ENCODE measurements around the gene UGT1A9. TPM values are rescaled to one million over a fixed set of nuclear protein-coding genes. Genes with fewer than 3 reads are reported as not detected.

Gene UGT1A9
- total RNA-seq, 1 donor from 2014 or later, result not detected

DNA sequence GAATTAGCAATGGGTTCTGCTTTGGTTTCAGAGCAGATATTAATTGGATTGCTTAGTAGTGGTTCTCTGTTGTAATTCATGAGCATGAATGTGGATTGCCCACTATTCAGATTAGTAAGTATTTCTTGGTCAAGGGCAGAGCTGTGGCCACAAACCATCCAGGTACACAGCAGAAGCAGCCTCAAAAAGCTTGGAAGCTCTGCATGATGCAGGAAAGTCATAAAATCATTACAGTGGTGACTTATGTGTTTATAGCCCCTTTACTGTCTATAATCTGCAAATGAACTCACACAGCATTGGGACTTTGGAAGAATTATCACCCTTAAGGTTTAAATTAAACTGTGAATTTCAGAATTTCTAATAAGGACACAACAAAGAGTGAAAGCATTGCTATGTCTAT, 86.4 kb downstream of the UGT1A9 start:
- no peak for DNase-seq (ENCODE audit: low spot score)

DNA sequence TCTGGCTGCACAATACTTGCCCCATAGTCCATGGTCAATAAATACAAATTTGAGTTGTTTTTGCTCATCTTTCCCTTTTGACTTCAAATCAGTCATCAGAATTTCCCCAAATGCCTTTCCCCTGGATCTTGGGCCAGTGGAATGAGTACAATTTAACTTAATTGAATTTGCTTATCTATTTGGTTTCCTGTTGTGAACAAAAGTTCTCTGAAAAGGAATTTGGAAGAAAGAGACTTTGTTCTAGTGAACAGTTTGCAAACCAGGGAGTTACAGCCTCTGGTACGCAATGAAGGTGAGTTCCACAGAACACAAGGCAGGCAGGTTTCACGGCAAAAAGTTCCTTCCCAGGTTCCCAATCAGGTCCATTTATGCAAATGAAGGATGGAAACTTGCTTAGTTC, 87.2 kb downstream of the UGT1A9 start:
- DNase-seq (ENCODE audit: low spot score), result no peak

DNA sequence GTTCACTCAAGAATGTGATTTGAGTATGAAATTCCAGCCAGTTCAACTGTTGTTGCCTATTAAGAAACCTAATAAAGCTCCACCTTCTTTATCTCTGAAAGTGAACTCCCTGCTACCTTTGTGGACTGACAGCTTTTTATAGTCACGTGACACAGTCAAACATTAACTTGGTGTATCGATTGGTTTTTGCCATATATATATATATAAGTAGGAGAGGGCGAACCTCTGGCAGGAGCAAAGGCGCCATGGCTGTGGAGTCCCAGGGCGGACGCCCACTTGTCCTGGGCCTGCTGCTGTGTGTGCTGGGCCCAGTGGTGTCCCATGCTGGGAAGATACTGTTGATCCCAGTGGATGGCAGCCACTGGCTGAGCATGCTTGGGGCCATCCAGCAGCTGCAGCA, 88.3 kb downstream of the UGT1A9 start, which contains the start of gene UGT1A1:
Gene UGT1A1 (plus strand): TSS at position 228 of the 400 bp plus-strand sequence. CDS start 18 bp downstream, at position 246.
- DNase-seq (ENCODE audit: low spot score), result no peak

DNA sequence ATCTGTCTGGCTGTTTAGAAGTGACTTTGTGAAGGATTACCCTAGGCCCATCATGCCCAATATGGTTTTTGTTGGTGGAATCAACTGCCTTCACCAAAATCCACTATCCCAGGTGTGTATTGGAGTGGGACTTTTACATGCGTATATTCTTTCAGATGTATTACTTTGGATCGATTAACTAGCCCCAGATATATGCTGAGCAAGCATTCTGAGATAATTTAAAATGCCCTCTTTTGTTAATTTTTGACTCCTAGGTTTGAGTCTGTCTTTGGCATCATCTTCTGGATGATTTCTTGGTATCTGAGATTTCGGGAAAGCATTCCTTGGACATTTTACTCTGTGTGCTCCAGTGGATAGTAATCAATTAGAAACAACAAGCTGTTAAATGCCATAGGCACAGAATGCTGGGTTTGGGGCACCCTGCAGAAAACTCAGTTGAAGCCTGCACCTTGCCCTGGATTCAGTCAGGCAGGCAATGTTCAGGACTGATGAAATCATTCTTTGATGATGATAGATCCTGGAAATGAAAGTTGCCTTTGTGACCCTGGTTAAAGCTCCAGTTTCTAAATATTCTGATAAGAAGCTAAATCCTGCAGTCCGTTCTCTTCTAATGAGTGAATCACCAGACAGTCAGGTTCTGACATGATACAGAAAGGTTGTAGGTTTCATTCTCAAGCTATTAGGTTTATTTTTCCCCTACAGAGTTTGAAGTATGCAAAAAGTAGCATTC, 89.5 kb downstream of the UGT1A9 start:
- no peak for DNase-seq (ENCODE audit: low spot score)

DNA sequence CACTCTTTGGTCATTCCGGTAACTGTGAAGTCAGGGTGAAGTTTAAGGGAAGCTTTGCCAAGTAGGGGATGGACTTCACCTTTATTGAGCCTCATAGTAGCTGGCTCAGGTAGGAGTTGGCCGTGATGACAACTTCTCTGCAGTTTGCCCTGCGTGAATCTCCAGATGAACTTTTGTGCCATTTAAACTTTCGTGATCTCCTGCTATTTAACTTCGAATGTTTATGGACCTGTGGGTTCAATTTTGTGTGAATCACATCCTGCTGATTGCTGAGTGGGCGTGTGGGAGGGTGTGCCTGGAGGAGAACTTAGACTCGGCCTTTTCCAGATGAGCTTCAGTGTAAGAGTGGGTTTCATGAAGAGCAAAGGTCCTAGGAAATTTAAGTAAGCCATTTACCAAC, 92.6 kb downstream of the UGT1A9 start:
- DNase-seq (ENCODE audit: low spot score), result no peak

DNA sequence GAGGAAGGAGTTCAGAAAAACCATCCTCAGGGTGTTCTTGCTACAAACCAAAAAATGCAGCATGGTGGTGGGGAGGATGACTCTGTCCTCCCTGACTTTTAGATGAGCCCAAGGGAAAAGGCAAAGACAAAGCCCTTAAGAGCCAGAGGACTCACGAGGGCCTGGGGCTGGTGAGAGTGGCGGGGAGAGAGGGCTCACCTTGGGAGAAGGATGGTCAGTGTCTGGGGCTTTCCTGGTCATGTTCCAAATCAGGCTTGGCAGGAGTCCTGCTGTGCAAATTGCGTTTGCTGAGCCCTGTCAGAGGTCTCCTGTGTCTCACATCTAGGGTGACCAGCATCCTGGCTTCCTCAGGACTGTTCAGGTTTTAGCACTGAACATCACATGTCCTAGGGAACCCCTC, 93.1 kb downstream of the UGT1A9 start:
- no peak for DNase-seq (ENCODE audit: low spot score)

DNA sequence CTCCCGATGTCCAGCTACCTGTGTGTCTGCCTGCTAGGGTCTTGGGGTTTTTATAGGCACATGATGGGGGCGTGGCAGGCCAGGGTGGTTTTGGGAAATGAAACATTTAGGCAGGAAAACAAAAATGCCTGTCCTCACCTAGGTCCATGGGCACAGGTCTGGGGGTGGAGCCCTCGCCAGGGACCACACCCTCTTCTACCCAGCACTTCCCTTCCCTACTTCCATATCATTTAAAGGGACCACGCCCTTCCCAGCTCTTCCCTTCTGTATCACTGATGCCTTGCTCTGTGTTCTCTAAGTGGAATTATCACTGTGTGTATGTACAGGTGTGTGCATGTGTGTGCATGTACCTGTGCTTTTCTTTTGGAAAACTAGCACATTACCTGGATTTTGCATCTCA, 94.7 kb downstream of the UGT1A9 start:
- DNase-seq (ENCODE audit: low spot score), result no peak

DNA sequence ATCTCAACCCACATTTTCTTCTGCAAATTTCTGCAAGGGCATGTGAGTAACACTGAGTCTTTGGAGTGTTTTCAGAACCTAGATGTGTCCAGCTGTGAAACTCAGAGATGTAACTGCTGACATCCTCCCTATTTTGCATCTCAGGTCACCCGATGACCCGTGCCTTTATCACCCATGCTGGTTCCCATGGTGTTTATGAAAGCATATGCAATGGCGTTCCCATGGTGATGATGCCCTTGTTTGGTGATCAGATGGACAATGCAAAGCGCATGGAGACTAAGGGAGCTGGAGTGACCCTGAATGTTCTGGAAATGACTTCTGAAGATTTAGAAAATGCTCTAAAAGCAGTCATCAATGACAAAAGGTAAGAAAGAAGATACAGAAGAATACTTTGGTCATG, 96.4 kb downstream of the UGT1A9 start:
- DNase-seq (ENCODE audit: low spot score), result no peak

DNA sequence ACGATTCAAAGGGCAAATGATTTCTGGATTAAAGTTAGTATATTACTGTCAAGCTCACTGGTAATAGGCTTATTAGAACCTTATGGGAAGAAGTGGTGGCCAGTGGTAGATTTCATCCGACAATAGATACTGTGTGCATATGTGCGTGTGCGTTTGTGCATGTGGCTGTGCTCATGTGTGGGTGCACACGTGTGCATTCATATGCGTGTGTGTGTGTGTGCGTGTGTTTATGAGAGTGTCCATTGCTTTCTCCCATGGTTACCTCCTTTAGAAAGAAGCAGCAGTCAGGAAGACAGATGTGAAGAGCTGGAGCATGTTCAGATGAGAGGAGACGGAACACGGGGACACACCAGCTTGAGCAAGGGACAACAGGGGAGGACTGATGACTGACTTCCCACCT, 97.6 kb downstream of the UGT1A9 start:
- no peak for DNase-seq (ENCODE audit: low spot score)

DNA sequence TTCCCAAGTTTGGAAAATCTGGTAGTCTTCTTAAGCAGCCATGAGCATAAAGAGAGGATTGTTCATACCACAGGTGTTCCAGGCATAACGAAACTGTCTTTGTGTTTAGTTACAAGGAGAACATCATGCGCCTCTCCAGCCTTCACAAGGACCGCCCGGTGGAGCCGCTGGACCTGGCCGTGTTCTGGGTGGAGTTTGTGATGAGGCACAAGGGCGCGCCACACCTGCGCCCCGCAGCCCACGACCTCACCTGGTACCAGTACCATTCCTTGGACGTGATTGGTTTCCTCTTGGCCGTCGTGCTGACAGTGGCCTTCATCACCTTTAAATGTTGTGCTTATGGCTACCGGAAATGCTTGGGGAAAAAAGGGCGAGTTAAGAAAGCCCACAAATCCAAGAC, 100.5 kb downstream of the UGT1A9 start:
- DNase-seq (ENCODE audit: low spot score), result no peak

DNA sequence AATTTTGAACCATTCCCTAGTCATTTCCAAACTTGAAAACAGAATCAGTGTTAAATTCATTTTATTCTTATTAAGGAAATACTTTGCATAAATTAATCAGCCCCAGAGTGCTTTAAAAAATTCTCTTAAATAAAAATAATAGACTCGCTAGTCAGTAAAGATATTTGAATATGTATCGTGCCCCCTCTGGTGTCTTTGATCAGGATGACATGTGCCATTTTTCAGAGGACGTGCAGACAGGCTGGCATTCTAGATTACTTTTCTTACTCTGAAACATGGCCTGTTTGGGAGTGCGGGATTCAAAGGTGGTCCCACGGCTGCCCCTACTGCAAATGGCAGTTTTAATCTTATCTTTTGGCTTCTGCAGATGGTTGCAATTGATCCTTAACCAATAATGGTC, 100.9 kb downstream of the UGT1A9 start:
- no peak for DNase-seq (ENCODE audit: low spot score)

DNA sequence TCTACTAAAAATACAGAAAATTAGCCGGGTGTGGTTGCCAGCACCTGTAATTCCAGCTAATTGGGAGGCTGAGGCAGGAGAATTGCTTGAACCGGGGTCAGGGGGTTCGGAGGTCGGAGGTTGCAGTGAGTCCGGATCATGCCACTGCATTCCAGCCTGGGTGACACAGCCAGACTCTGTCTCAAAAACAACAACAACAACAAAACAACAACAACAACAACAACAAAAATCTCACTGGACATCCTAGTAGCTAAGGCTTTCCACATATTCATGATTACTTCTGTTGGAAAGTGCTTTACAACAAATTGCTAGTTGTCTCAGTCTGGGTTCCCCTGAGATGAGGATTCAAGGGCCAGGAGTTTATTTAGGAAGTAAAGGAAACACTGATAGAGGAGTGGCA, 102.2 kb downstream of the UGT1A9 start:
- DNase-seq (ENCODE audit: low spot score), result no peak

DNA sequence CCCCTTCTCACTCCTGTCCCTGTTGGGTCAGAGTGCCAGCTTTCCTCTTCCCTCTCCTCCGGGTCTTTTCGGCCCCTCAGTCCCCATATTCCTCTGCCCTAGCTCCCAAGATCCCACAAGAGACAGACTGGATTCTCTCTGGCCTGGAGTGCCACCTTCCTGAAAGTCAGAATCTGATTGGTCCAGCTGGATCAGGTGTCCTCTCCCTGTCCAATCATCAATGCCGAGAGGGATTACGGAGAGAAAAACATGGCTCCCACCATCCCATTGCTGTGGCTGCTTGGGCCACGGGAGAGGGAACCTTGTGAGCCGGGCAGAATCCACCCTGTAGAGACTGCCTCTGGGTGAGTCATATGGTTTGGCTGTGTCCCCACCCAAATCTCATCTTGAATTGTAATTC, 103.7 kb downstream of the UGT1A9 start:
- DNase-seq (ENCODE audit: low spot score), result no peak

DNA sequence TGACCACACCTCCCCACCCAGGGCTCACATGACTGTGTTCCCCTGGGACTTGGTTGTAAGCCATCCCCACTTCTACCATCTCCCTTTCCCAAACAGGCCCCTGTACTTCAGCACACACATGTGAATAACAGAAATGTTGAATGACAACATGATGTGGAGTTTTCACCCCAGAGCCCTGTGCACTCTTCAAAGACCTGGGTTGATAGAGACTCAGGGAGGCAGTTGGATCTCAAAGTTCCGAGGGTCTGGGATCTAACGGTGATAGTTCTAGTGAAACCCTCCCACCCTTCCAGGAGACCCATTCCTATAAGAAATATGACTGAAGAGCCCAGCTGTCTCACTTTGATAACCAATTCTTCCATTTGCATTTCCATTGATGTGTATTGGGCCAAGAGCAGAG, 106.3 kb downstream of the UGT1A9 start, which contains the start of gene MROH2A:
Gene MROH2A (plus strand): TSS at position 301 of the 400 bp plus-strand sequence. CDS start 1,029 bp downstream, outside the sequence.
- DNase-seq (ENCODE audit: low spot score), result no peak

DNA sequence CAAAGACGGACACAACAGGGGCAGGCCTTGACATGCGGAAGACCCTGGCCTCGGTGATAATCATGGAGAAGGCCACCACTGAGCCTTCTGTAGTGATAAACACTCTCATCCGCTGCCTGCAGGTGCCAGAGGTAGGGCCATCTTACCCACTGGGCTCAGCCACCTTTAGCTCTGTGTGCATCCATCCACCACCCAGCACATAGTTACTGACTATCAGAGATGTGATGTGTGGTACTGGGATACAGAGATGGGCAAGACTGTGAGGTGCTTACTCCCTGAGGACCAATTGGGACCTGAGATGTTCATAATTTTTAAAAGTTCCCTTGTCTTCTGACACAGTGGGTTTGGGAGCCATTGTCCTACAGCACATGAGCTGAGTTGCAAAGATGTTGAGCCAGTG, 108.0 kb downstream of the UGT1A9 start:
- DNase-seq (ENCODE audit: low spot score), result no peak

DNA sequence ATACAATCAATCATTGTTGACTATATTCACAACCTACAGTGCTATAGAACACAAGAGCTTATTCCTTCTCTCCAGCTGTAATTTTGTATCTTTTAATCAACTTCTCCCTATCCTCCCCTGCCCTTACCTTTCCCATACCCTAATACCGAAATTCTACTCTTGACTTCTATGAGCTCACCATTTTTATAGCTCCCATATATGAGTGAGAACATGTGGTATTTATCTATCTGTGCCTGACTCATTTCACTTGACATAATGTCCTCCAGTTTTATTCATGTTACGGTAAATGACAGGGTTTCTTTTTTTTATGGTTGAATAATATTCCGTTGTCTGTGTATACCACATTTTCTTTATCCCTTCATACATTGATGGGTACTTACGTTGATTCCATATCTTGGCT, 109.1 kb downstream of the UGT1A9 start:
- no peak for DNase-seq (ENCODE audit: low spot score)

DNA sequence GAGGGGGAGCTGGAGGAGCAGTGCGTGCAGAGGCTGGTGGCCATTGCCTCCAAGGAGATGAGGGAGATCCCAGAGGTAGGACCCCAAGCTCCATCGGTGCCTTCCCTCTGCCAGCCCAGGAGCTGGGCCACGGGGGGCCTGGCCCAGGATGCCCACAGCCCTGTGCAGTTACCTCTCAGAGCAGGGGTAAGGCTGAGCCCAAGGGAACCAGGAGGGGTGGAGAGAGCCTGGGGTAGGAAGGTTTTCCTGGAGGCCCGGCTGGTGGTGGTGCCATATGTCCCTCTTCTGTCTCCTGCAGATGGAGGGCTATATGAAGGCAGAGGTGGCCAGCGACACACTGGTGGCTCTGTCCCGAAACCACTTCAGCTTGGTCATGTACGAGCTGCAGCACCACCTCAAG, 117.9 kb downstream of the UGT1A9 start:
- DNase-seq (ENCODE audit: low spot score), result peak; percentile 82

DNA sequence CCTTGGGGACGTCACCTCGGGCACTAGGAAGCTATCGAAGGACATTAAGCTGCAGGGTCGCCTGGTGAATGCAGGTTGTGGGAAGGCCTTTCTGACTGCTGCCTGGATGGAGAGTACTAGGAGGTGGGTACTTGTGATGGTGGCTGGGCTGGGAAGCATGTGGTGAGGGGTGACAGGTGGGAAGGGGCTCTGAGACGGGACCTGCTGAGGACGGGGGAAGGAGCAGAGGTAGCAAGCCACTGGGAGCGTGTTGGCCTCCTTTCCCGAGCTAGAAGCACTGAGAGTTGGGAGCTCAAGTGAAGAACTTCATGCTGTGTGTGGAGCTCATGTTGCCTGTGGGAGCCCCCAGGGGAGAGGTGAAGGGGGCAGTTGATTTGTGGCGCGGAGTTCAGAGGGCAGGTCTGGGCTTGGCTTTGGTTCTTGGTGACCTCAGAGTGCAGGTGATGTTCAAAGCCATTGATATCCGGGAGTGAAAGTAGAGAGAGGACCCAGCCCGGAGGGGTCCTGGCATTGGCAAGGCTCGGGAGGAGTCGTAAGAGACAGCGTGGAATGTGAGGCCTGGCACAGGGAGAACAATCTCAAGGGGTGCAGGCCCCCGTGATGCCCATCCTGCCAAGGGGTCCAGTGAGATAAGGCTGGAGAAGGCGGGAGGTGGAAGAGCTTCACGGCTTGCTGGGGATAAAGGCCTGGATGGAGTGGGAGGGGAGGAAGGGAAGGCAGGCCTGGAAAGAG, 119.6 kb downstream of the UGT1A9 start:
- DNase-seq (ENCODE audit: low spot score), result peak; percentile 62

DNA sequence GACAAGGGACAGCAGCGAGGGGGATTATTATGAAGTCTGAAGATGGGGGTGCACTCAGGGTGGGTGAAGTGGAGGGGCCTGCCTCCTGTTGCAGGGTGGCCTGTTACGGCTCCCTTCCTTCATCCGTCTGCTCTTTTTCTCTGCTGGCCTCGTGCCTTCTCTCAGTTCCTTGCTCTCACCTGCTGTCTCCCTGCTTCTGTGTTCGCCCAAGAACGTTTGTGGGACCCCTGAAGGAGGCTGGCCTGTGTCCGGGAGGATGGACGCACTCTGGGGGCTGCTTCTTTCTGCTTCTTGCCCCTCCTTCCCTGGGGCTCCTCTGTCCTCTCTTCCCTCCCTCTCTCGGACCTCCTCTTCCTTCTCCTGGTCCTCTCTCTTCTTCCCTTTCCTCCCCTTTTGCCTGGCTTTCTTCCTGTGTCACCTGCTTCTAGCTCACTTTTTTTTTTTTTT, 120.2 kb downstream of the UGT1A9 start:
- DNase-seq (ENCODE audit: low spot score), result peak; percentile 51

DNA sequence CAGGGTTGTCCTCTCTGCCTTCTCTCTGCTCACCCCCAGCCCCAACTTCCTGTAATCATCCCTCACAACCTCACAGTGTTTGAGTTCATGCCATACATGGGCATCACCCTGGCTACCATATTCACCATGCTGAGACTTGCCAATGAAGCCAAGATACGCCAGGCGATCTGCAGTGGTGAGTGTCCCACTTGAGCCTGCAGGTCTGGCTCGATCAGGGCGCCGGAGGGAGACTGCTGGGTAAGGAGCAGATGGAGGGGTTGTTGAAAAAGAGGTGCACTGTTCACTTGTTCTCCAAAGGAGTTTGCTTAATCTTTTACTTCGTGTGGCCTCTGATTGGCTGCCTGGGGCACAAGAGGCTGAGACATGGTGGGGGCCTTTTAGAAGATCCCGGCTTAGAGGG, 121.0 kb downstream of the UGT1A9 start:
- peak; percentile 39 for DNase-seq (ENCODE audit: low spot score)

DNA sequence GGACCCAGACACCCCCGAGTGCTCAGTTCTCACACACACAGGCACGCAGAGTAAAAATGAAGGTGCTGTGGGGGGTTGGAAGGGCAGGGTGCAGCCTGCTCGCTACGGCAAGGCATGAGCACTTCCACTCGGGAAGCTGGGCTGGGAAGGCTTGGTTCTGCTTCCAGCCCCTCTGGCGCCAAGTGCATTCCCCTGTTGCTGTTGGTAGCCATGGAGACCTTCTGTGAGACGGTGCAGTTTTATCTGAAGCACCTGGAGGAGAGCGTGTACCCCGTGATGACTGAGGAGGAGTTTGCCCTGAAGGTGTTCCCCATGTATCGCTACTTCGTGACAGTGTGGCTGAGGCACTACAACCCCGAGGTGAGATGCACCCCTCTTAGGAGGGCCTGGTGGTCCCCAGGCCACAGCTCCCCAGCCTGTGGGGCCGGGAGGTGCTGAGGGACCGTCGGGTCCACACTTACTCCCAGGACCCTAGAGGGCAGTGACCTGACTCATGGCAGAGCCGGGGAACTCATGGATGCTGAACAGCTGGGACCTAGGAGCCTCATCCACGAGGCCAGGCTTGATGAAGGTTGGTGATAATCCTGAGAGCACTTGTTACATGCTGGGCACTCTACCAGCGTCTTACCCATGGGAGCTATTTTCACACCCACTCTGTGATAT, 121.9 kb downstream of the UGT1A9 start:
- peak; percentile 45 for DNase-seq (ENCODE audit: low spot score)

DNA sequence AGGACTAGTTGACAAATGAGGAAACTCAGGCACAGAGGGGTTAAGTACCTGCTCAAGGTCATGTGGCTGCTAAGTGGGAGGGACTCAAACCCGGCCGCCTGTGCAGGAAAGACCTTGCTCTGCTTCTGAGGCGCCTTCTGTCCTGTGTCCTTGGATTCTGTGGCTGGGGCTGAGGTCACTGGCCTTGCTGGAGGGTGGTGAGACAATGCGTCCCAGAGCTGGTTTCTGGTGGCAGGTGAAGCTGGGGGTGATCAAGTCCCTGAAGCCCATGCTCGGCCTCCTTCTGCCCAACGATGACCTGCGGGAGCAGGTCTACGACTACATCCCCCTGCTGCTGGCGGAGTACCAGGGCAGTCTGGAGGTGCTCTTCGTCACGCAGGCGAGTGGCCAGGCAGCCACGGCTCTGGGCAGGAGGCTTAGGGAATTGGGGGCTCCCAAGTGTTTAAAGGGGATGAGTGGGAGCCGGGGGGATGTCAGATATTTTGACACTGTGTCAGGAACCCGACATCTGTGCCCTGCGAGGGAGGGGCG, 122.5 kb downstream of the UGT1A9 start:
- DNase-seq (ENCODE audit: low spot score), result peak; percentile 82

All from mesenteric fat pad (tissue), 1 donor.